HG03159 (cell line): Measurements from ENCODE around the gene OCA2.

Experiments
- ATAC-seq: cut with Tn5 transposase; IDR thresholded peaks from one replicate; pipeline ENCODE4 v1.9.1; 2021; ENCODE audit warnings: mild to moderate bottlenecking, moderate library complexity; ENCODE audit not compliant: unreplicated experiment

The OCA2 gene

GRCh38 chr15:28105793-28106192, 6.7 kb upstream of the OCA2 start:
- no peak for ATAC-seq

DNA sequence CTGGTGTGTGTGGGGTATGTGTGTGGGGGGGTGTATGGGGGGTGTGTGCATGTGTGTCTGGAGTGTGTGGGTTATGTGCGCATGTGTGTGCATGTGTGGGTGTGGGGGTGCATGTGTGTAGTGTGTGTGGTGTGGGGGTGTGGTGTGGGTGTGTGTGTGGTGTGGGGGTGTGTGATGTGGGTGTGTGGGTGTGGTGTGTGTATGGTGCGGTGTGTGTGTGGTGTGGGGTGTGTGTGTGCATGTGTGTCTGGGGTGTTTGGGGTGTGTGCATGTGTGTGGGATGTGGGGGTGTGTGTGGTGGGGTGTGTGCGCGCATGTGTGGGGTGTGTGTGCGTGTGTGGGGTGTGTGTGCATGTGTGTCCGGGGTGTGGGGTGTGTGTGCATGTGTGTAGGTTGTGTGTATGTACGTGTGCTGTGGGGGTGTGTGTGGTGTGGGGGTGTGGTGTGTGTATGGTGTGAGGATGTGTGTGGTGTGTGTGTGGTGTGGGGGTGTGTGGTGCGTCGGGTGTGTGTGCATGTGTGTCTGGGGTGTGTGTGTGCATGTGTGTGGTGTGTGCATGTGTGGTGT, 6.2 kb upstream of the OCA2 start:
- no peak for ATAC-seq

DNA sequence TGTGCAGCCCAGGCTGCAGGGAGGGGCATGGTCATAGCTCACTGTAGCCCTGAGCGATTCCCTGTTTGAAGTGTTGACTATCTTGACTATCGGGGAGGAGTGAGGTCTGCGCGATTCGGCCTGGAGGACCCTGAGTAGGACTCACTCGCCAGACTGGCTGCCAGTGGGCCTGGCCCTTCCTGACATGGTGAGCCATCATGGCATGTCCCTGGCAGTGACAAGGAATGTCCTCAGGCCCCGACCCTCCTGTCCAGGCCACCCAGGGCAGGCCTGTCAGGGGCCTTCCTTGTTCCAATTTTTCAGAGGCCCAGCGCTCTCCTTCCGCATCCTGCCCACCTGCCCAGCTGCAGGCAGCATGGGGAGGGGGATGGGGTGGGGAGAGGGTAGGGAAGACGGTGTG, 5.2 kb upstream of the OCA2 start:
- ATAC-seq: no peak

DNA sequence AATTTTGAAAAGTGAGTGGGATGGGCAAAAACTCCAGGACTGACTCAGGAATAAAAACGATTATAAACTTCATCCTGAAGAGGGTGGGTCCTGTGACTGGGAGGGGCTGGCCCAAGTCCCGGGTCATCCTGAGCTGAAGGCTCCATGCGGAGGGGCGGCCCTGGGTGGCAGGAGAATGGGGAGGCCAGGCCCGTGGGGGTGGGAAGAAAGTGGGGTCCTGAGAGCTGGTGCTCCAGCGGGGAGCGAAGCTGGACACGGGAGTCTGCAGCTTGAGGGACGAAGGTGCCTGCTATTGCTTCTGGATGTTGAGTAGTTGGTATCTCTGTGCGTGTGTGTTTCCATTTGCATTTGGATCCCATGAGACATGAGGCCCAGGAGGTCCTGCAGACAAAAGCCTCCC, 4.7 kb upstream of the OCA2 start:
- ATAC-seq: no peak

GRCh38 chr15:28101983-28102441, 2.9 kb upstream of the OCA2 start:
- ATAC-seq: no peak

DNA sequence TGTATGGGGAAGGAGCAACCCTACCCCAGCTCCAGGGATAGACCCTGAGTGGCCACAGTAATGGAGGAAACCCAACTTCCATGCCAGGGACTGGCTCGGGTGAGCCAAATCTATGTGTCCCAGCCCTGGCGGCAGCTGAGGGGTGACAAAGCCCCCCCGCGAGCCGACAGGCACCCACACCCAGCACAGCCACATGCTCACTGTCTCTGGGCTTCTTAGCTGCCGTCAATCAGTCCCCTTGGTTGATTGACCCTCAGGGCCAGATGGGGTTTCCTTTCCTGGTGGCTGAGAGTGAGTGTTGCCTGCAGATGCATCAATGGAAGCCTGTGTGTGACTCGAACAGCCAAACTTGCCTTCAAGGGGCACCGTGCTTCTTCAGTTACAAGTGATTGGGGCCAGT, 2.1 kb upstream of the OCA2 start:
- no peak for ATAC-seq

DNA sequence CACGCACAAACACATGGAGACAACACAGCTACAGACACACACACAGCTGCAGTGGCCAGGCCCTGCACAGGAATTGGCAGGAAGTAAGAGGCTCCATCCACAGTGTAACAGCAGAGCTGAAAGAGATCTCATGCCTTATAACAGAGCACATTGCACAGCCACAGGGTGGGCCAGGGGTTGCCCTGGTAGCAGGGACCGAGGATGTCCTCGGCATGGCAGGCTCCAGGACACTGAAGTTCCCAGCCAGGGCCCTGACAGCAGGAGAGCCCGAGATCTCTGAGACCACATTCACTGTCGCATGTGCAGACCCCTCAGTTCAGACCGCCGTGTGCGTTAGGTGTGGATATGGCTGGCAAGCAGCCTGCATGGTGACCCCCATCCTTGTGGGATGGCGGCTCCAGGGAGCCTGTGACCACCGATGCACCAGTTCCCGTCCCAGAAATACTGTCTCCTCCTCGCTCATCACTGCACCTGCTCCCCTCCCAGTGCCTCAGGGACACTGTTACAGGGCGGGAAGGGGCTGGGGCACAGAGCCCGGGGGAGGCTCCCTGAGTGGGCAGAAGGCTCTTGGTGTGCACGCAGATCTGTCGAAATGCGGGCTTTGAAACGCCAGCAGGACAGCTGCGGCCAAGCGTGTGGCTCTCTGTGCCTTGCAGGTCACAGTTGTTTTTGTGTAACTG, 1.5 kb upstream of the OCA2 start:
- no peak for ATAC-seq

DNA sequence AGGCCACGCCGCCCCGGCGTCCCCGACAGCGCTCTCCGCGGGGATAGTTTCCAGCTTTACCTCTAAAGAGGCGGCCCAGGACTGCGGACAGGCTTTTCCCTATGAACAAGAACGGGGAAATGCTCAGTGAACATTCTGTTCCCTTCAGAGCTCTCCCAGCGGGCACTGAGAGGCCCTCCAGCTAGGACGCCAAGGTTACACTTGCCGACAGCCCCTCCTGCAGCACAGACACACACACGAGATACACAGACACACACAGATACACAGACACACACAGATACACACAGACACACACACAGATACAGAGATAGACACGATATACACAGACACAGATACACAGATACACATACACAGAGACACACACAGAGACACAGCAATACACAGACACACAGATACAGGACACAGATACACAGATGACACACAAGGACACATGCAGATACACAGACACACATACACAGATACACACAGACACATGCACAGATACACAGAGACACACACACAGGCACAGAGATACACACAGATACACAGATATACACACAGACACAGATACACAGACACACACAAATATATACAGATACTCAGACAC, 533 bp upstream of the OCA2 start:
- ATAC-seq: no peak

GRCh38 chr15:28098360-28098765, 752 bp downstream of the OCA2 start:
- no peak for ATAC-seq

- ATAC-seq: no peak
Measured at GRCh38 chr15:28097656-28098359, 1.3 kb downstream of the OCA2 start.

DNA sequence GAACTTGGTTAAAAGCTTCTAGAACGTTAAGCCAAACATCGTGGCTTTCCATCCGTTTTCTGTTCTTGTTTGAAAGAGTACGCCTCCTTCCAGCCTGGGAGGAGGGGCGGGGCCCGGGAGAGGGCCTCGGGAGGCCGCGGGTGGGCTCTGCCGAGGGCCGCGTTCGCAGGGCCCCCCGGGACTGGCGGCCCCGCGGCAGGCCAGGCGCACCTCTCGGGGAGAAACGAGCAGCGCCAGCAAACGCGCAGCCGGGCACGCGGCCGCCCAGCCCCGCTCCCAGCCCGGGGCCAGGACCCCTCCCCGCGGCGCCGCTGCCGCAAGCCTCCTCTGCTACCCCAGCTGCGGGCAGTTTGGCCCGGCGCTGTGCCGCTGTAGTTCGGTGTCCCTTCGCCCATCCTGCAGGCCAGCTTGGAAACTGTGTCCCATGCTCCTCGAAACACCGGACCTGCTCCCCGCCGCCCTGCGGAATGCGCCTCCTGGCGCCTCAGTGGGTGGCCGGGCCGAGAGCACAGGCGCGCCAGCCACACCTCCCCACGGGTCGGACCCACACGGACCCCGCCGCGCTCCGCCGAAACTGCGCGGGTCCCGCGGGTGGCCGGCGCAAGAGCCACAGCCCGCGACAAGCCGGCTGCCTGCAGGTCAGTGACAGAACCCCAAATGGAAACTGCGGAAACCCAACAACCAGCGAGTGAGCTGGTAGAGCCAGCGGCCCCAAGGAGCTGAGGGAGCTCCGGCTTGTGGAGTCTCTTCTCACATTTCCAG, 2.3 kb downstream of the OCA2 start:
- ATAC-seq: no peak

DNA sequence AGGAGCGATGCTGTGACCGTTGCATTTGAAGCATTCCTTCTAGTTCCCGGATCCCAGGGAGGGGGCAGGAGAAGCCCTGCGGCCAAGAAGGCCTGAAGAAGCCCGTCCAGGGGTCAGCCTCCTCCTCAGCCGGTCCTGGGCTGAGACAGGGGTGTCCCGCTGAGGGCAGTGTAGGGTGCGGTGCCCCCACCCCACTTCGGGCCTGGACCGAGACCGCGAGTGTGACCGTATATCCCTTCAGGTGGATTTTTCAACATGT, 2.8 kb downstream of the OCA2 start:
- ATAC-seq: no peak

- no peak for ATAC-seq
Measured at GRCh38 chr15:28094732-28095521, 4.2 kb downstream of the OCA2 start.

DNA sequence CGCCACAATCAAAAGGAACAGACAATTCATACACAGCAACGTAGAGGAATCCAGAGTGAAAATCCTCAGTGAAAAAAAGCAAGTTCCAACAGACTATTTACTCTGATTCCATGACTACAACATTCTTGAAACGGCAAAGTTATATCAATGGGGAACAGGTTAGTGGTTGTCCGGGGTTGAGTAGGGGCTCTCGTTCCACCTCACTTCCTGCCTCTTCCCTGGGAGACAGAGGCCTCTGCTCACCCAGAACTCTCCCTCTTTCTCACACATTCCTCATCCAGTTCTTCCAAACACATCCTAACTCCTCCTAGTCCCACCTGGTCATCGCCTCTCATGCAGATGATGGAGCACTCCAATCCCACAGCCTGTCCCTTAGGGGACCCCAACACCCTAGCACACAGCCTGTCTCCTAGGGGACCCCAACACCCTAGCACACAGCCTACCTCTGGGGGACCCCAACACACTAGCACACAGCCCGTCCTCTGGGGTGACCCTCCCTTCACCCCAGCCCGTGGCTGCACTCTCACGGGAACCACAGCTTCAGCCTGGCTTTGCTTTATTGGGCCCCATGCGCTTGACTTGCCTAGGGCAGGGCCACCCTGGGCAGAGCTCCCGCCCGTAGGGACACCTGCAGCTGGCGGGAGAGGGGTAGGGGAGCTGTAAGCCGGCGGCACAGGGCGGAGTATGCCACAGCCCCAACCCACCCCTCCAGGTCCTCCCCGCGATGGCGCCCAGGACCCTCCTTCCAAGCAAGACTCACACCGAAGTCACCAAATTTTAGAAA, 5.2 kb downstream of the OCA2 start:
- no peak for ATAC-seq

- ATAC-seq: no peak
Measured at GRCh38 chr15:28091313-28091712, 7.8 kb downstream of the OCA2 start.

- ATAC-seq: peak; percentile 98
Measured at GRCh38 chr15:28086175-28086703, 12.9 kb downstream of the OCA2 start.

GRCh38 chr15:28085489-28086174, 13.5 kb downstream of the OCA2 start:
- no peak for ATAC-seq

DNA sequence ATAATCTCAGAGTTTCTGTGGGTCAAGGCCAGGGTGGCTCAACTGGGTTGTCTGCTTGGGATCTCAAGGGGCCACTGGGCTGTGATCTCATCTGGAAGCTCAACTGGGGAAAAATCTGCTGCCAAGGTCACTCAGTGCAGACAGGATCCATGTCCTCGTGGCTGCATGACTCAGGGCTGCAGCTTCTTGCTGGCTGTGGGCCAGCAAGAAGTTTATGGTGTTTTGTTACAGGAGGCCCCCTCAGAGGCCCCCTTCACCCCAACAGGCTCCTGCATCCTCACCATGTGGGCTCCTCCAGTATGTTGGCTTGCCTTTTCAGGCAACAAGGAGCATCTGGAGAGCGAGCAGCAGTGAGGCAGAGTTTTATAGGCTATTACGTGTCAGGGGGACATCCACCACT, 14.6 kb downstream of the OCA2 start:
- ATAC-seq: no peak
